IMR-90 (cell line): Measurements from ENCODE around the gene CDK6. TPM values are rescaled to one million over a fixed set of nuclear protein-coding genes. Genes with fewer than 3 reads are reported as not detected.

Experiments
- ATAC-seq: fragments of 200-7000 bp; cut with Tn5 transposase; 2 replicates; pipeline ENCODE4 v1.9.1; 2020; ENCODE audit warnings: low read depth, mild to moderate bottlenecking, moderate library complexity
- BruUV-seq: library from RNA; stranded (reverse); fragments of 400-500 nt; replicated peaks from 2 replicates; lab custom pipeline; 2021; lab: Mats Ljungman, UMichigan
- CTCF ChIA-PET: fragments of 300-600 bp; formaldehyde crosslinking; extraction: SDS; loops from one replicate; lab custom pipeline; 2021; ENCODE audit warnings: antibody characterized with exemption; lab: Yijun Ruan, JAX
- POLR2A ChIA-PET: fragments of 300-600 bp; sonication (Branson Sonifier 250); formaldehyde crosslinking; loops from one replicate; lab custom pipeline; 2022; ENCODE audit warnings: antibody characterized with exemption; ENCODE audit not compliant: unreplicated experiment; lab: Charles Lee
- DNase-seq: peaks from one replicate; pipeline ENCODE4 v3.0.0; 2013
- H2AFZ ChIP-seq: replicated peaks from 2 replicates; pipeline ENCODE3; 2013; ENCODE audit warnings: low read length, mild to moderate bottlenecking; ENCODE audit not compliant: poor library complexity
- H2AK5ac ChIP-seq: 2 replicates; pipeline ENCODE4 v1.6.1; 2013; ENCODE audit warnings: low read depth, low read length, inconsistent platforms
- H2AK9ac ChIP-seq: replicated peaks from 2 replicates; pipeline ENCODE3; 2013; ENCODE audit warnings: mild to moderate bottlenecking, low read depth, low read length, moderate library complexity; ENCODE audit not compliant: poor library complexity
- H2BK120ac ChIP-seq: 2 replicates; pipeline ENCODE4 v1.6.1; 2013; ENCODE audit warnings: low read depth, low read length, inconsistent platforms
- H2BK15ac ChIP-seq: 3 replicates; pipeline ENCODE4 v1.6.1; 2013; ENCODE audit warnings: low read depth, low read length, inconsistent platforms
- H2BK20ac ChIP-seq: 2 replicates; pipeline ENCODE4 v1.6.1; 2013; ENCODE audit warnings: low read depth, mild to moderate bottlenecking, inconsistent platforms, low read length, moderate library complexity
- H2BK5ac ChIP-seq: 2 replicates; pipeline ENCODE4 v1.6.1; 2013; ENCODE audit warnings: mild to moderate bottlenecking, low read depth, low read length, inconsistent platforms; ENCODE audit not compliant: poor library complexity, severe bottlenecking
- H3K14ac ChIP-seq: replicated peaks from 2 replicates; pipeline ENCODE4 v1.6.1; 2013; ENCODE audit warnings: low read depth, low read length, inconsistent platforms
- H3K18ac ChIP-seq: 2 replicates; pipeline ENCODE4 v1.6.1; 2013; ENCODE audit warnings: low read depth, low read length, control low read depth
- H3K23ac ChIP-seq: 2 replicates; pipeline ENCODE4 v1.6.1; 2013; ENCODE audit warnings: low read depth, low read length, inconsistent platforms
- H3K27ac ChIP-seq: 2 replicates; pipeline ENCODE4 v1.5.1; 2013; ENCODE audit warnings: mild to moderate bottlenecking, control low read depth, low read length; ENCODE audit not compliant: insufficient read depth
- H3K27me3 ChIP-seq: 2 replicates; pipeline ENCODE4 v1.6.1; 2013; ENCODE audit warnings: low read length; ENCODE audit not compliant: control insufficient read depth, insufficient read depth
- H3K36me3 ChIP-seq: 2 replicates; pipeline ENCODE4 v1.6.1; 2013; ENCODE audit warnings: low read length, mixed read lengths; ENCODE audit not compliant: control insufficient read depth, insufficient read depth
- H3K4ac ChIP-seq: 2 replicates; pipeline ENCODE4 v1.6.1; 2013; ENCODE audit warnings: low read depth, low read length, inconsistent platforms
- H3K4me1 ChIP-seq: 2 replicates; pipeline ENCODE4 v1.6.1; 2013; ENCODE audit warnings: low read length, mixed read lengths; ENCODE audit not compliant: control insufficient read depth, insufficient read depth
- H3K4me2 ChIP-seq: 2 replicates; pipeline ENCODE4 v1.6.1; 2013; ENCODE audit warnings: low read depth, mild to moderate bottlenecking, control low read depth, low read length, moderate library complexity
- H3K4me3 ChIP-seq: 2 replicates; pipeline ENCODE4 v1.5.1; 2013; ENCODE audit warnings: low read depth, mild to moderate bottlenecking, control low read depth, low read length, moderate library complexity; ENCODE audit not compliant: insufficient read depth
- H3K56ac ChIP-seq: 2 replicates; pipeline ENCODE4 v1.6.1; 2013; ENCODE audit warnings: low read length, inconsistent platforms; ENCODE audit not compliant: insufficient read depth; ENCODE audit errors: extremely low read depth
- H3K79me1 ChIP-seq, 2 experiments: 2 replicates each; pipeline ENCODE4 v1.6.1; 2013; ENCODE audit warnings: low read length in 2 of 2, inconsistent platforms in 1 of 2, low read depth in 1 of 2
- H3K9ac ChIP-seq: 2 replicates; pipeline ENCODE4 v1.6.1; 2013; ENCODE audit warnings: low read depth, low read length, control low read depth
- H3K9me1 ChIP-seq: 2 replicates; pipeline ENCODE4 v1.6.1; 2013; ENCODE audit warnings: low read length, inconsistent platforms; ENCODE audit not compliant: insufficient read depth
- H3K9me3 ChIP-seq: 2 replicates; pipeline ENCODE4 v1.6.1; 2013; ENCODE audit warnings: low read length; ENCODE audit not compliant: control insufficient read depth, insufficient read depth
- H4K20me1 ChIP-seq: 2 replicates; pipeline ENCODE4 v1.6.1; 2013; ENCODE audit warnings: low read length, inconsistent platforms; ENCODE audit not compliant: insufficient read depth
- H4K5ac ChIP-seq: 2 replicates; pipeline ENCODE4 v1.6.1; 2013; ENCODE audit warnings: mild to moderate bottlenecking, low read depth, low read length, control low read depth
- H4K8ac ChIP-seq, 2 experiments: 2 replicates each; pipeline ENCODE4 v1.6.1; 2013; ENCODE audit warnings: low read depth in 2 of 2, low read length in 2 of 2, control low read depth in 1 of 2, inconsistent platforms in 1 of 2
- H4K91ac ChIP-seq: 2 replicates; pipeline ENCODE4 v1.6.1; 2013; ENCODE audit warnings: low read depth, low read length, inconsistent platforms; ENCODE audit not compliant: insufficient read depth
- USF2 ChIP-seq: fragments of 150-350 bp; IDR thresholded peaks from 2 replicates; pipeline ENCODE4 v1.6.1; 2017; ENCODE audit warnings: mild to moderate bottlenecking, antibody characterized with exemption, low read length, low read depth
- WGBS, 2 experiments: methylation state at CpG; one replicate each; pipeline versions ENCODE4 v1.1.5 to v1.1.7; 2013; ENCODE audit warnings: missing lambda C conversion rate in 2 of 2; ENCODE audit not compliant: insufficient read length in 1 of 2; ENCODE audit errors: extremely low coverage in 2 of 2; 5-methylcytosine and 5-hydroxymethylcytosine counted together
- dilution Hi-C: fragments of 300-500 bp; cut with HindIII; formaldehyde crosslinking; loops from one replicate; pipeline ENCODE4 v1.14.3; 2018; ENCODE audit warnings: low sequenced_read_pairs; ENCODE audit not compliant: unreplicated experiment
- in situ Hi-C: fragments of 300-500 bp; cut with MboI; formaldehyde crosslinking; loops from 3 replicates; pipeline ENCODE4 v1.14.3; 2019; ENCODE audit warnings: low sequenced_read_pairs, inconsistent platforms, mixed read lengths
- intact Hi-C: fragments of 100-400 bp; cut with micrococcal nuclease; formaldehyde crosslinking; loops from 2 replicates; pipeline ENCODE4 v1.10.0; 2022
- polyA plus RNA-seq, 3 experiments: library from polyadenylated mRNA; depleted of rRNA; stranded (reverse); fragments of >200 nt; gene quantifications; 2 replicates each; pipeline ENCODE4 v1.2.3, GENCODE V29; 2012; ENCODE audit warnings: low replicate concordance in 1 of 3
- total RNA-seq: library from RNA; depleted of rRNA; stranded (reverse); fragments of >200 nt; gene quantifications from 2 replicates; pipeline ENCODE4 v1.2.3, GENCODE V29; 2012

The CDK6 gene
- total and polyA plus RNA-seq, 2 of the 4 experiments (the other 2 are of a cell fraction), result 21.5 to 195 TPM

DNA sequence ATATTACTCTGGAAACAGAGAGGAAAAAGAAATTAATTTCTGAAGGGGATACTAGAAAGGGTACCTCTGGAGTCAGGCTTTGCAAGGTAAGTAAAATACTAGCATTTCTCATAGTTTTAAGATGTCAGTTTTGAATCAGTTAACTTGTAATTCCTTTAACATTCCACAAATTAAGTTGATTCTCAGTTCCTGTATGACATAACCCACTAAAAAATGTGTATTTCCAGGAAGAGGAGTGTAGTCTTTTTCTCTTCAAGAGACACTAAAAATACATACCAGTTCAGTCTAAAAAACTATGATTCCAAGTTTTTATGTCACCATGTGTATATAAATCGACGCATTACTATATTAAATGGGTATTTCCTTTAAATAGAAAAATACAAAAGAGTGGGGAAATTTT lies 113.2 kb downstream of the CDK6 start:
- H3K9me1 ChIP-seq, result peaks cover 20% of the 10 kb centered on the region
- peaks cover 32% of the 10 kb centered on the region; the same call in 1 of the 2 replicates for H4K20me1 ChIP-seq
- H2BK20ac ChIP-seq, result no peak overlapping the region
- H3K27me3 ChIP-seq, result no peaks in the 10 kb centered on the region
- dilution Hi-C loops (no loop called here), in situ Hi-C loops (no loop called here), intact Hi-C loops (no loop called here)
- H2BK5ac ChIP-seq, result peak overlapping the region; percentile 61
- peaks cover 29% of the 10 kb centered on the region for H3K36me3 ChIP-seq
- 0 out of 2 replicates have a peak overlapping the region, but pooled peaks have one; percentile 16 for H3K4ac ChIP-seq
- peak; percentile 43 for ATAC-seq
- ChIA-PET CTCF (interaction anchor here (0.6 kb wide), 2 partner anchors 20 to 90 kb away, joined by 3 to 6 read pairs; no protein-coding TSS in a partner anchor), POLR2A (no interaction called here)
- no peak overlapping the region for H3K18ac ChIP-seq
- no peak overlapping the region for H4K8ac ChIP-seq
- TF ChIP-seq USF2, result no peak
- H2BK15ac ChIP-seq, result no peak overlapping the region
- WGBS, 2 experiments, result no CpG with 5 or more reads among the region's 2 CpGs
- H3K23ac ChIP-seq, result no peak overlapping the region
- H2BK120ac ChIP-seq, result peak overlapping the region; percentile 12; the same call in 1 of the 2 replicates
- no peak overlapping the region for H3K56ac ChIP-seq
- no peak overlapping the region for H2AK9ac ChIP-seq
- H3K14ac ChIP-seq, result no peak overlapping the region
- no peak overlapping the region for H3K9ac ChIP-seq
- no peak overlapping the region for H4K5ac ChIP-seq
- no peaks in the 10 kb centered on the region for H3K9me3 ChIP-seq
- H3K4me2 ChIP-seq, result no peak overlapping the region
- H3K27ac ChIP-seq, result 0 out of 2 replicates have a peak overlapping the region, but pooled peaks have one; percentile 41
- no peak overlapping the region for H4K91ac ChIP-seq
- 0 out of 2 replicates have a peak overlapping the region, but pooled peaks have one; percentile 31 for H2AK5ac ChIP-seq
- no peak overlapping the region for H2AFZ ChIP-seq
- peaks cover 9% of the 10 kb centered on the region for H3K4me1 ChIP-seq
- DNase-seq, result peak; percentile 48
- H3K4me3 ChIP-seq, result no peak overlapping the region
- no TSS peak for BruUV-seq
- H3K79me1 ChIP-seq, result peaks cover 45 to 73% of the 10 kb centered on the region in 2 experiments
